Erythroblast (primary cell): ENCODE measurements around the gene TFRC.

Experiments
- GATA1 ChIP-seq: IDR thresholded peaks from 2 replicates; pipeline ENCODE4 v1.6.1; 2011; ENCODE audit warnings: low read depth, mild to moderate bottlenecking, control low read depth, low read length, moderate library complexity
- POLR2A ChIP-seq: IDR thresholded peaks from 2 replicates; pipeline ENCODE4 v1.6.1; 2011; ENCODE audit warnings: mild to moderate bottlenecking, low read length

- no peak for TF ChIP-seq POLR2A
- TF ChIP-seq GATA1: no peak
Observed at GRCh38 chr3:196013587-196014487, 68.1 kb downstream of the TFRC start.
